KMS-11 (cell line): ENCODE measurements around the gene FURIN.

ENCODE experiments used
- H2AFZ ChIP-seq: fragments of 200-600 bp; sonication (generic); 2 replicates; pipeline ENCODE4 v1.6.1; 2016; ENCODE audit warnings: antibody characterized with exemption, mixed run types, low read depth
- H3K27ac ChIP-seq: fragments of 200-600 bp; sonication (generic); 2 replicates; pipeline ENCODE4 v1.6.1; 2016; ENCODE audit warnings: mild to moderate bottlenecking, mixed run types
- H3K27me3 ChIP-seq: fragments of 200-600 bp; sonication (generic); 2 replicates; pipeline ENCODE4 v1.6.1; 2017; ENCODE audit warnings: mild to moderate bottlenecking, low read depth, mixed run types, moderate library complexity; ENCODE audit not compliant: insufficient read depth
- H3K36me3 ChIP-seq: fragments of 200-600 bp; sonication (generic); 2 replicates; pipeline ENCODE4 v1.6.1; 2017; ENCODE audit warnings: mild to moderate bottlenecking, mixed run types; ENCODE audit not compliant: insufficient read depth
- H3K4me1 ChIP-seq: fragments of 200-600 bp; sonication (generic); 2 replicates; pipeline ENCODE4 v1.6.1; 2016; ENCODE audit warnings: mild to moderate bottlenecking, low read depth, mixed run types; ENCODE audit not compliant: poor library complexity, severe bottlenecking
- H3K4me2 ChIP-seq: fragments of 200-600 bp; sonication (generic); 2 replicates; pipeline ENCODE4 v1.7.0; 2016; ENCODE audit warnings: mild to moderate bottlenecking, mixed run types
- H3K4me3 ChIP-seq: fragments of 200-600 bp; sonication (generic); IDR thresholded peaks from 2 replicates; pipeline ENCODE4 v1.6.1; 2017; ENCODE audit warnings: low read depth, low read length, mixed read lengths; ENCODE audit not compliant: insufficient read depth
- H3K79me2 ChIP-seq: fragments of 200-600 bp; sonication (generic); 2 replicates; pipeline ENCODE4 v1.6.1; 2016; ENCODE audit warnings: low read depth, mixed run types; ENCODE audit not compliant: insufficient read depth
- H3K9ac ChIP-seq: fragments of 200-600 bp; sonication (generic); 2 replicates; pipeline ENCODE4 v1.6.1; 2016; ENCODE audit warnings: mild to moderate bottlenecking, mixed run types
- H4K20me1 ChIP-seq: fragments of 200-600 bp; sonication (generic); 2 replicates; pipeline ENCODE4 v1.6.1; 2016; ENCODE audit warnings: mild to moderate bottlenecking, mixed run types; ENCODE audit not compliant: insufficient read depth
- TF ChIP-seq, protein P1 (sequence below): fragments of 200-600 bp; sonication (generic); conservative IDR thresholded peaks from 2 replicates; pipeline ENCODE4 v1.6.1; 2017; ENCODE audit warnings: low read depth, mild to moderate bottlenecking, antibody characterized with exemption, low read length, moderate library complexity, mixed read lengths

FURIN gene

GRCh38 chr15:90868261-90868689, at the start of gene FURIN:
TSS of gene FURIN (plus strand) at chr15:90868588. CDS start at chr15:90875741, 7,153 bp downstream.
- Histone ChIP-seq H3K36me3 (no peaks in the 10 kb centered on the region), H3K9ac (no peak within 1 kb of the TSS), H4K20me1 (no peaks in the 10 kb centered on the region), H2AFZ (no peak within 1 kb of the TSS), H3K27me3 (no peaks in the 10 kb centered on the region), H3K27ac (no peak within 1 kb of the TSS), H3K4me1 (peaks cover 35% of the 10 kb centered on the region), H3K79me2 (peaks cover 12% of the 10 kb centered on the region), H3K4me3 (no peak within 1 kb of the TSS), H3K4me2 (peak within 1 kb of the TSS; percentile 6; the same call in 1 of the 2 replicates)
- TF ChIP-seq, protein P1, sequence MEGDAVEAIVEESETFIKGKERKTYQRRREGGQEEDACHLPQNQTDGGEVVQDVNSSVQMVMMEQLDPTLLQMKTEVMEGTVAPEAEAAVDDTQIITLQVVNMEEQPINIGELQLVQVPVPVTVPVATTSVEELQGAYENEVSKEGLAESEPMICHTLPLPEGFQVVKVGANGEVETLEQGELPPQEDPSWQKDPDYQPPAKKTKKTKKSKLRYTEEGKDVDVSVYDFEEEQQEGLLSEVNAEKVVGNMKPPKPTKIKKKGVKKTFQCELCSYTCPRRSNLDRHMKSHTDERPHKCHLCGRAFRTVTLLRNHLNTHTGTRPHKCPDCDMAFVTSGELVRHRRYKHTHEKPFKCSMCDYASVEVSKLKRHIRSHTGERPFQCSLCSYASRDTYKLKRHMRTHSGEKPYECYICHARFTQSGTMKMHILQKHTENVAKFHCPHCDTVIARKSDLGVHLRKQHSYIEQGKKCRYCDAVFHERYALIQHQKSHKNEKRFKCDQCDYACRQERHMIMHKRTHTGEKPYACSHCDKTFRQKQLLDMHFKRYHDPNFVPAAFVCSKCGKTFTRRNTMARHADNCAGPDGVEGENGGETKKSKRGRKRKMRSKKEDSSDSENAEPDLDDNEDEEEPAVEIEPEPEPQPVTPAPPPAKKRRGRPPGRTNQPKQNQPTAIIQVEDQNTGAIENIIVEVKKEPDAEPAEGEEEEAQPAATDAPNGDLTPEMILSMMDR, result no peak

- Histone ChIP-seq H3K9ac (no peak overlapping the region), H3K4me3 (no peak overlapping the region), H3K4me2 (no peak overlapping the region), H2AFZ (no peak overlapping the region), H3K27ac (no peak overlapping the region), H4K20me1 (no peaks in the 10 kb centered on the region), H3K4me1 (peaks cover 45% of the 10 kb centered on the region), H3K36me3 (no peaks in the 10 kb centered on the region), H3K27me3 (no peaks in the 10 kb centered on the region), H3K79me2 (no peaks in the 10 kb centered on the region)
- TF ChIP-seq, protein P1, result no peak
These were observed 49.0 kb upstream of the FURIN start for GRCh38 chr15:90819390-90819789.

GRCh38 chr15:90819850-90820249, 48.5 kb upstream of the FURIN start:
- H3K9ac ChIP-seq, result no peak overlapping the region
- no peaks in the 10 kb centered on the region for H3K79me2 ChIP-seq
- no peak overlapping the region for H2AFZ ChIP-seq
- H4K20me1 ChIP-seq, result no peaks in the 10 kb centered on the region
- no peaks in the 10 kb centered on the region for H3K36me3 ChIP-seq
- H3K4me1 ChIP-seq, result peaks cover 40% of the 10 kb centered on the region
- no peak overlapping the region for H3K4me2 ChIP-seq
- TF ChIP-seq, protein P1, result no peak
- H3K27me3 ChIP-seq, result no peaks in the 10 kb centered on the region
- no peak overlapping the region for H3K27ac ChIP-seq
- H3K4me3 ChIP-seq, result no peak overlapping the region

DNA sequence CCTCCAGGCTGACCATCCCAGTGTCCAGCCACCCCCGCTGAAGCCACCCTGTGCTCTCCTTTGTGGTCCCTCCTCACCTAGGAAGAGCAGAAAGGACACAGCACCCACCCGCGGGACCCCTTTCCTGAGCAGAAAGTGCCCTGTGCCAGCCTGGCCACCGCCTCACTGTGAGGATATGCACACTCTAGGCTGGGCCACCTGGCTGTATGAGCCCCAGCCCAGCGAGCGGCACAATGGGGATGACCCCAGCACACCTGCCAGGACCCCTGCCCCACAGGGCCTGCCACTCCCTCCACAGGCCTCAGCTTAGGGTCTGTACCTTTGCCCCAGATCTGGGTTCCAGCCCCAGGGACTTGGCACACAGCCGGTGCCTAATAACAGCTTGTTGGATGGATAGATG, 47.9 kb upstream of the FURIN start:
- Histone ChIP-seq H3K27ac (no peak overlapping the region), H3K4me1 (peaks cover 34% of the 10 kb centered on the region), H3K36me3 (no peaks in the 10 kb centered on the region), H2AFZ (no peak overlapping the region), H4K20me1 (no peaks in the 10 kb centered on the region), H3K79me2 (no peaks in the 10 kb centered on the region), H3K4me3 (no peak overlapping the region), H3K27me3 (no peaks in the 10 kb centered on the region), H3K4me2 (no peak overlapping the region), H3K9ac (no peak overlapping the region)
- TF ChIP-seq, protein P1, result no peak
